ENCODE data around the gene RTN4RL1. TPM values are rescaled to one million over a fixed set of nuclear protein-coding genes. Genes with fewer than 3 reads are reported as not detected.
A peak's percentile ranks its signal among the peaks of the same experiment; 100 is the strongest.

Gene RTN4RL1
- total RNA-seq, 1 donor from 2014 or later: not detected

GRCh38 chr17:2057175-2057759 lies 32.1 kb upstream of the RTN4RL1 start:
- peak; percentile 45 for DNase-seq (ENCODE audit: low spot score)
- TF ChIP-seq CTCF (IDR thresholded peaks at IDR 0.05; ENCODE audit: unreplicated experiment): no peak
- H3K27ac Mint-ChIP-seq (ENCODE audit: unreplicated experiment): no peak overlapping the region

GRCh38 chr17:2056206-2057174 lies 31.4 kb upstream of the RTN4RL1 start:
- Mint-ChIP-seq H3K36me3 (ENCODE audit: low read depth, unreplicated experiment) (peaks cover 9% of the 10 kb centered on the region), H3K4me1 (ENCODE audit: unreplicated experiment) (peaks cover 18% of the 10 kb centered on the region), H3K27ac (ENCODE audit: unreplicated experiment) (no peak overlapping the region), H3K4me3 (ENCODE audit: unreplicated experiment) (no peak overlapping the region), H3K9me3 (ENCODE audit: unreplicated experiment) (no peaks in the 10 kb centered on the region), H3K27me3 (ENCODE audit: unreplicated experiment) (peaks cover 24% of the 10 kb centered on the region)
- TF ChIP-seq CTCF (IDR thresholded peaks at IDR 0.05; ENCODE audit: unreplicated experiment): no peak
- peak; percentile 28 for DNase-seq (ENCODE audit: low spot score)

More at GRCh38 chr17:2057175-2057759, 32.1 kb upstream of the RTN4RL1 start:
- Mint-ChIP-seq H3K27me3 (ENCODE audit: unreplicated experiment) (peaks cover 26% of the 10 kb centered on the region), H3K9me3 (ENCODE audit: unreplicated experiment) (no peaks in the 10 kb centered on the region), H3K36me3 (ENCODE audit: low read depth, unreplicated experiment) (peaks cover 15% of the 10 kb centered on the region), H3K4me1 (ENCODE audit: unreplicated experiment) (peaks cover 21% of the 10 kb centered on the region), H3K4me3 (ENCODE audit: unreplicated experiment) (no peak overlapping the region)

- DNase-seq (ENCODE audit: low spot score): peak; percentile 28
- H3K27me3 Mint-ChIP-seq (ENCODE audit: unreplicated experiment): peaks cover 21% of the 10 kb centered on the region
- H3K36me3 Mint-ChIP-seq (ENCODE audit: low read depth, unreplicated experiment): peaks cover 5% of the 10 kb centered on the region
- H3K27ac Mint-ChIP-seq (ENCODE audit: unreplicated experiment): no peak overlapping the region
- no peak for TF ChIP-seq CTCF (IDR thresholded peaks at IDR 0.05; ENCODE audit: unreplicated experiment)
- H3K4me1 Mint-ChIP-seq (ENCODE audit: unreplicated experiment): peaks cover 15% of the 10 kb centered on the region
- H3K9me3 Mint-ChIP-seq (ENCODE audit: unreplicated experiment): no peaks in the 10 kb centered on the region
- no peak overlapping the region for H3K4me3 Mint-ChIP-seq (ENCODE audit: unreplicated experiment)
These were observed 30.4 kb upstream of the RTN4RL1 start for GRCh38 chr17:2055292-2056205.

GRCh38 chr17:2054512-2055291 lies 29.6 kb upstream of the RTN4RL1 start, which contains the start of gene HIC1:
Gene HIC1, plus strand, starts transcription at chr17:2055103. Its CDS starts 1,588 bp downstream, at chr17:2056691.
- peak; percentile 85 for DNase-seq (ENCODE audit: low spot score)
- no peaks in the 10 kb centered on the region for H3K9me3 Mint-ChIP-seq (ENCODE audit: unreplicated experiment)
- H3K27ac Mint-ChIP-seq (ENCODE audit: unreplicated experiment): no peak within 1 kb of the TSS
- H3K4me3 Mint-ChIP-seq (ENCODE audit: unreplicated experiment): no peak within 1 kb of the TSS
- H3K27me3 Mint-ChIP-seq (ENCODE audit: unreplicated experiment): peaks cover 20% of the 10 kb centered on the region
- peaks cover 4% of the 10 kb centered on the region for H3K36me3 Mint-ChIP-seq (ENCODE audit: low read depth, unreplicated experiment)
- H3K4me1 Mint-ChIP-seq (ENCODE audit: unreplicated experiment): peaks cover 9% of the 10 kb centered on the region
- TF ChIP-seq CTCF (IDR thresholded peaks at IDR 0.05; ENCODE audit: unreplicated experiment): peak; percentile 95

All from endothelial cell (in vitro differentiated cells).